SH-SY5Y (cell line): ENCODE measurements around the gene LRRC32.

ENCODE experiments used
- GATA2 ChIP-seq: IDR thresholded peaks from 2 replicates; pipeline ENCODE4 v1.6.1; 2011; ENCODE audit warnings: mild to moderate bottlenecking, low read depth, low read length
- GATA3 ChIP-seq: IDR thresholded peaks from 2 replicates; pipeline ENCODE4 v1.6.1; 2011; ENCODE audit warnings: low read depth, mild to moderate bottlenecking, low read length, moderate library complexity

GRCh38 chr11:76614471-76615179 is 55.9 kb downstream of the LRRC32 start:
- TF ChIP-seq GATA2, result no peak
- TF ChIP-seq GATA3, result no peak
